Activated gamma-delta T cell treated with anti-CD3 and anti-CD28 coated beads, Interleukin-2, amount 50 U/mL, for 16 hours (primary cell): Measurements from ENCODE around the gene CDCA3.
"Not testable (repeated sequence)": the region's sequence is repeated elsewhere in the genome, so short reads cannot be mapped to it uniquely, and the experiment has no call there.

ENCODE experiments used
- DNase-seq: peaks from one replicate; pipeline ENCODE4 v3.0.0-alpha.2; 2020; ENCODE audit warnings: low read depth

Gene CDCA3

DNA sequence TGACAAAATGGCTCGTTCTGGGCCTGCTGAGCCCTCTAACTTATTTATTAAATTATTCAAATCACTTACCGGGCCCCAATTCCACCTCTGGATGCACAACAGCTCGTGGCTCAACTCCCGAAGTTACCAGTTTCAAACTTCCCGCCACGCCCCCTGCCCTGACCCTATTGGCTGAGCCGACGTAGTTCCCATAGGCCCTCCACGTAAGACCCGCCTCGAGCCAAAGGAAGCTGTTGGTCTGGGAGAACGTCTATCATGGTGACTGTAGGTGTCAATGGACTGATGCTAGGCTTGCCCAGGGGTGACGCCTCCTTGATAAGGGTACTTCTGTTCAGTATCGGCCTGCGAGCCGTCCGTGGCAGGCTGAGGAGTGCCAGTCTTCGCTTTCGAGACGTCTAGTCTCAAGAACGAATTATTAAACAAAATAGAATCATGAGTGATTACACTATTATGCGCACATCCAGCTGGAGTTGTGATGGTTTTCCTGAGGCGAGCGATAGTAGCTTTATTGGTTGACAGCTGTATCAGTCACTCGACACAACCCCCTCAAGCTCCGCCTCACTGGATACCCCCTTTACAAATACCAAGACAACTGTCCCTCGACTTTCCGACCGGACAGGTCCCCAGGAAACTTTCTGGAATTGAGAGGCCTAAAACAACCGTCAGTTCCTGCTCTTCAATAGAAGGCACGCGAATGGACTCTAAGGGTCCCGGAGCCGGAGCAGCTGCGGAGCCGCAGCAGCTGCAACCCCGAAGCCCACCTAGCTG is at the start of gene CDCA3:
Gene CDCA3 (minus strand): TSS at position 134 of the 768 bp plus-strand sequence. CDS start 334 bp downstream, outside the sequence.
- peak; percentile 89 for DNase-seq

DNA sequence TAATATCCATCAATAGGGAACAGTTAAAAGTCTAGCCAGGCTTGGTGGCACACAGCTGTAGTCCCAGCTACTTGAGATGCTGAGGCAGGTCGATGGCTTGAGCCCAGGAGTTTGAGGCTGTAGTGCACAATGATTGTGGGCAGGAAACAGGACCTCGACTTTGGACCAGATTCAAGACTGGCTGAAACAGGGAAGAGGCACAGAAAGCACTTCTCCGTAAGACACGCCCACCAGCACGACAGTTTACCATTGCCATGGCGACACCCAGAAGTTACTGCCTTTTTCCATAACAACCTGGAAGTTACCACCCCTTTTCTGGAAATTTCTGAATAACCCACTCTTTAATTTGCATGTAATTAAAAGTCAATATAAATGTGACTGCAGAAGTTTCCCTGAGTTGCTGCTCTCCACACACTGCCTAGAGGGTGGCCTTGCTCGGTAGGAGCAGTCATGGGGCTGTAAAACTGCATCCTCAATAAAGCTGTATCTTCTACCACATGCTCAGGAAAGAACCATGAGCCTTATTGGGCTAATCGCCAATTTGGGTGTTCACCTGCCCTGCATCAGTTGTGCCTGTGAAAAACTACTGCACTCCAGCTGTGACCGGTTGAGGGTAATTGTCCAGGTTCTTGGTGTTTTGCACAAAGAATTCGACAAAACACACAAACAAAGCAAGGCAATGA is 48.9 kb upstream of the CDCA3 start:
- no peak for DNase-seq

DNA sequence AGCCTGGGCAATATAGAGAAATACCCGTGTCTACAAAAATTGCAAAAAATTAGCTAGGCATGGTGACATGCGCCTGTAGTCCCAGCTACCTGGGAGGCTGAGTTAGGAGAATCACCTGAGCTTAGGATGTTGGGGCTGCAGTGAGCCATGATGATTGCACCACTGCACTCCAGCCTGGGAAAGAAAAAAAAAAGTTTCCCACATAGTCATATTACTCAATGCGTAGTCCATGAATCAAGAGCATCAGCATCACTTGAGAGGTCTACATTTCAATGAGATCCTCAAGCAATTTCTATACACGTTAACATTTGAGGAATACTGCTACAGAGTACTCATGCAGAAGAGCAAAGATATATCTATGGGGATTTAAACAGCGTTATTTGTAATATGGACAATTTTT is 48.3 kb upstream of the CDCA3 start:
- no peak for DNase-seq

DNA sequence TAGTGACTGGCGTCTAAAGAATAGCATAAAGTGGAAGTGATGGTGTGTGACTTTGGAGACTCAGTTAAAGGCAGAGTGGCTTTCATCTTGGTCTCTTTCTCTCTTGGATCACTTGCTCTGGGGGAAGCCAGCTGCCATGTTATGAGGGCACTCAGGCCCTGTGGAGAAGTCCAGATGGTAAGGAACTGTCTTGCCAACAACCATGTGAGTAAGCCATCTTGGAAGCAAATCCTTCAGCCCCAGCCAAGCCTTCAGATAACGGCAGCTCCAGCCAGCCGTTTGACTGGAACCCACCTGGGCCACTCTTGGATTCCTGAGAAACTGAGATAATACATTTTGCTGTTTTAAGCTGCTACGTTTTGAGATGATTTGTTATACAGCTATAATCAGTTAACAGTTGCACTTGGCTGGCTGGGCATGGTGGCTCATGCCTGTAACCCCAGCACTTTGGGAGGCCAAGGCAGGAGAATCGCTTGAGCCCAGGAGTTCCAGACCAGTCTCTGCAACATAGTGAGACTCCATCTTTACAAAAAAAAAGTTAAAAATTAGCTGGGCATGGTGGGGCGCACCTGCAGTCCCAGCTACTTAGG is 45.9 kb upstream of the CDCA3 start:
- no peak for DNase-seq

DNA sequence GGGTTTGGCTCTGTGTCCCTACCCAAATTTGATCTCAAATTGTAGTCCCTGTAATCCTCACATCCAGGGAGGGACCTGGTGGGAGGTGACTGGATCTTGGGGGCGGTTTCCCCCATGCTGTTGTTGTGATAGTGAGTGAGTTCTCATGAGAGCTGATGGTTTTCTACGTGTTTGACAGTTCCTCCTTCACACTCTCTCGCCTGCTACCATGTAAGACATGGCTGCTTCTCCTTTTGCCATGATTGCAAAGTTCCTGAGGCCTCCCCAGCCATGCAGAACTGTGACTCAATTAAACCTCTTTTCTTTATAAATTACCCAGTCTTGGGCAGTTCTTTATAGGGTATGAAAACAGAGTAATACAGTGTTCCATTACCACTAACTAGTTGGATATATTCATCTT is 43.2 kb upstream of the CDCA3 start:
- no peak for DNase-seq

DNA sequence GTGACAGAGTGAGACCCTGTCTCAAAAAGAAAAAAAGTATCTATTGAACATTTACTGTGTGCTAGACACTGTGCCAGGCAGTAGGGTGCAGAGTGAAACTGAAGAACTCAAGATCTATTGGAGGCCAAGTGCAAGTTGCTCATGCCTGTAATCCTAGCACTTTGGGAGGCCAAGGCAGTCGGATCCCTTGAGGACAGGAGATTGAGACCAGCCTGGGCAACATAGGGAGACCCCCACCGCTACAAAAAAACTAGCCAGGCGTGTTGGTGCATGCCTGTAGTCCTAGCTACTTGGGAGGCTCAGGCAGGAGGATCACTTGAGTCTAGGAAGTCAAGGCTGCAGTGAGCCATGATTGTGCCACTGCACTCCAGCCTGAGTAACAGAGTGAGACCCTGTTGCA is 41.6 kb upstream of the CDCA3 start:
- not testable (repeated sequence) for DNase-seq

DNA sequence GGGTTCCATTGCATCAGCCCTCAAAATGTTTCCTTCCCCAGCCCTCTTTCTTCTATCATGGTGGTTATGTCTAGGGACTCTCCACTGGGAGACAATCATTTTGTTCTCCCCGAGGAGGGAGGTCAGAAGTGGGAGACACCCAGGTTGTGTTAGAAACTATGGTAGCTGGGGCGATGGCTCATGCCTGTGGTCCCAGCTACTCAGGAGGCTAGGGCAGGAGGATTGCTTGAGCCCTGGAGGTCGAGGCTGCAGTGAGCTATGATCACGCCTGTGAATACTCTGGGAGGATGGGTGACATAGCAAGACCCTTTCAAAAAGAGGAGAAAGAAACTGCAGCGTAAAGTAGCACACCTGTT is 40.5 kb upstream of the CDCA3 start:
- no peak for DNase-seq

DNA sequence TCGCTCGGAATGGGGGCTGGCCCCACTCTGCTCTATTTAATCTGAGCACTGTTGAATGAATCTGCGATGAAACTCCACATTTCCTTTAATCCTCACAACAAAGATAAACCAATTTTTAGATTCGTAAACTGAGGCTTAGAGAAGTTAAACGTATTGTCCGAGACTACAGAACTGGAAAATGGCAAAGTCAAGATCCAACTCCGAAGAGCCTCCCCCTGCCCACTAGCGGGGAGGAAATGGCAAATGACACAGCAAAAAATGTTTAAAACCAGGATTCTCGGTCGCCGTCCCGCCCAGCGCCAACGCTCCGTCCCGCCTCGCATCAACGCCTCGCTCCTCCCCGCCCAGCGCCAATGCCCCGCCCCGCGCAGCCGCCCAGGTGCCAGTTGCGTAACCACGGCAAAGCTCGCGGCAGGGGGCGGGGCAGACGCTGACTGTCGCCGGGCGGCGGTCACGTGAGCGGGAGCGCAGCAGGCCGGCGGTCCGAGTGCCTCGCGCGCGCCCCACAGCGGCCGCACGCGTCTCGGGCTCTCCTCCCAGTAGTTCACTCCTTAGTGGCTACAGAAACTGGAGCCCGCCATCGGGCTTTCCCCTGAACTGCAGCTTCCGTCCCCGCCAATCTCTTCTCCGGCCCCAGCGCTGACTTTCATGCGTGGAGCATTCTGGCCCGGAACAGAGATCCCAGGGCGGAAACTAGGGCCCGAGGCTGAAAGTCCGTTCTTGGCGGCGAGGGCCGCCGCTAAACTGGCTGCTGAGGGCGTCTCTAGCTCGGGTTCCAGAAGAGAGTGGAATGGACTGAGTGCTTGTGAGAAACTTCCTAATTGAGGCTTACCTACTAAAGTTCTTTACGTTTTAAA is 39.9 kb upstream of the CDCA3 start:
- peak; percentile 98 for DNase-seq

DNA sequence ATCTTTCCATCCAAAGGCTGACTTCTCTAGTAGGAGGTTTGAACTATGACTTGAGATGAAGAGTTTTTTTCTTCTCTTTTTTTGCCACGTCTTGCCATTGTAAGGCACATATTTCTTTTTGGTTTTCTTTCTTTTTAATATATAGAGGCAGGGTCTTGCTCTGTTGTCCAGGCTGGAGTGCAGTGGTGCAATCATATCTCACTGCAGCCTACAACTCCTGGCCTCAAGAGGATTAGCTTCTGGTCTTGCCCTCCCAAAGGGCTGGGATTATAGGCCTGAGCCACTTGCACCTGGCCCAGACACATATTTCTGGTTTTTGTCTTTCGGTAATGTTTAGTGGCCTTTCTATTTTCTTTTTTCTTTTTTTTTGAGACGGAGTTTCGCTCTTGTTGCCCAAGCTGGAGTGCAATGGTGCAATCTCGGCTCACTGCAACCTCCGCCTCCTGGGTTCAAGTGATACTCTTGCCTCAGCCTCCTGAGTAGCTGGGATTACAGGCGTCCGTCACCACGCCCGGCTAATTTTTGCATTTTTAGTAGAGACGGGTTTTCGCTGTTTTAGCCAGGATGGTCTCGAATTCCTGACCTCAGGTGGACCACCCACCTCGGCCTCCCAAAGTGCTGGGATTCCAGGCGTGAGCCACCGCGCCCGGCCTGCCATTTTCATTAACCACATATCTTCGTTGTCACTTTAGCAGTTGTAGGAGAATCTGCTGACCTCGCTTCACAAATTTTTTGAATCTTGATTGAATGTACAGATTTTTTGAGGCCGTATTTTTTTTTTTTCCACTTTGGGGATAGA is 38.9 kb upstream of the CDCA3 start:
- not testable (repeated sequence) for DNase-seq

DNA sequence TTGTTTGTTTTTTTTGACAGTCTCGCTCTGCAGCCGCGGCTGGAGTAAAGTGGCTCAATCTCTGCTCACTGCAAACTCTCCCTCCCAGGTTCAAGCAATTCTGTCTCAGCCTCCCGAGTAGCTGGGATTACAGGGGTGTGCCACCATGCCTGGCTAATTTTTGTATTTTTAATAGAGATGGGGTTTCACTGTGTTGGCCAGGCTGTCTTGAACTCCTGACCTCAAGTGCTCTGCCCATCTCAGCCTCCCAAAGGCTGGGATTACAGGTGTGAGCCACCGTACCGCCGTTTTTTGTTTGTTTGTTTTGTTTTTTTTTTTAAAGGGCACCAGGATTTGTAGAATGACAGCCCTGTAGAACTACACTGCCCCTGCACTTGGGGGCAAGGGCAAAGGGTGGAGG is 37.7 kb upstream of the CDCA3 start:
- not testable (repeated sequence) for DNase-seq

DNA sequence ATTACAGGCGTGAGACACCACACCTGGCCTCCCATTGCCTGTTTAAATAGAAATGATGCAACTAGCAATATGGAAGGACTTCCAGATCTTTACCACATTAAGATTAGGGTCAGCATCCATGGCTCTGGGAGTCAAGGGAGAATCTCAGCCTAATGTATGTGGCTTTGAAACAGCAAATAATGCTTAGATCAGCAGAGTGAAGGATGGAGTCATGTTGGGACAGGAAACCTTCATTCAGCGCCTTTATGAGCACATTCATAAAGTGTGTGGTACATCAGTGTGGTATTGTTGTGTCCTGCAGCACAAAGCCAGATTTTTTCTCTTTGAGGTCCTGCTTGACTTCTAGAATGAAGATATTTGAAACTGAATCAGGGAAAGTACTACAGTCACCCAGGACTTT is 37.3 kb upstream of the CDCA3 start:
- DNase-seq, result no peak

DNA sequence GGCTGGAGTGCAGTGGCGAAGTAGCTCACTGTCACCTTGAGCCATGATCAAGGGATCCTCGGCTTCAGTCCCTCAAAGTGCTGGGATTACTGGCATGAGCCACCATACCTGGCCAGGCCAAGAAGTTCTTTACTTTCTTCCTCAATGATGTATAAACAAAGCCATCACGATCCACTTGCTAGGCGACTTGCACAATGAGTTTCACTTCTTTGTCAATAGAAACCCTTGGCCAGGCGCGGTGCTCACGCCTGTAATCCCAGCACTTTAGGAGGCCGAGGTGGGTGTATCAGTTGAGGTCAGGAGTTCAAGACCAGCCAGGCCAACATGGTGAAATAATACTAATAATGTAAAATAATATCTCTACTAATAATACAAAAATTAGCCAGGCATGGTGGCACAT is 36.4 kb upstream of the CDCA3 start:
- DNase-seq, result no peak

DNA sequence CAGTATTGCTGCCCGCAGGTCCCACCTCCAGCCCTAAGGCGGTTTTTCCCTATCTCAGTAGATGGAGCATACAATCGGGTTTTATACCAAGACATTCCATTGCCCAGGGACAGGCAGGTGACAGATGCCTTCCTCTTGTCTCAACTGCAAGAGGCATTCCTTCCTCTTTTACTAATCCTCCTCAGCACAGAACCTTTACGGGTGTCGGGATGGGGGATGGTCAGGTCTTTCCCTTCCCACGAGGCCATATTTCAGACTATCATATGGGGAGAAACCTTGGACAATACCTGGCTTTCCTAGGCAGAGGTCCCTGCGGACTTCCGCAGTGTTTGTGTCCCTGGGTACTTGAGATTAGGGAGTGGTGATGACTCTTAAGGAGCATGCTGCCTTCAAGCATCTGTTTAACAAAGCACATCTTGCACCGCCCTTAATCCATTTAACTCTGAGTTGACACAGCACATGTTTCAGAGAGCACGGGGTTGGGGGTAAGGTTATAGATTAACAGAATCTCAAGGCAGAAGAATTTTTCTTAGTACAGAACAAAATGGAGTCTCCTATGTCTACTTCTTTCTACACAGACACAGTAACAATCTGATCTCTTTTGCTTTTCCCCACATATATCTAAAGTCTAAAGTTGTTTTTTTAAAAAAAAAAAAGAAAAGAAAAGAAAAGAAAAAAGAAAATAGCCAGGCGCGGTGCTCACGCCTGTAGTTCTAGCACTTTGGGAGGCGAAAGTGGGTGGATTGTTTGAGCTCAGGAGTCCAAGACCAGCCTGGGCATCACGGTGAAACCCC is 35.3 kb upstream of the CDCA3 start:
- DNase-seq, result not testable (repeated sequence)

DNA sequence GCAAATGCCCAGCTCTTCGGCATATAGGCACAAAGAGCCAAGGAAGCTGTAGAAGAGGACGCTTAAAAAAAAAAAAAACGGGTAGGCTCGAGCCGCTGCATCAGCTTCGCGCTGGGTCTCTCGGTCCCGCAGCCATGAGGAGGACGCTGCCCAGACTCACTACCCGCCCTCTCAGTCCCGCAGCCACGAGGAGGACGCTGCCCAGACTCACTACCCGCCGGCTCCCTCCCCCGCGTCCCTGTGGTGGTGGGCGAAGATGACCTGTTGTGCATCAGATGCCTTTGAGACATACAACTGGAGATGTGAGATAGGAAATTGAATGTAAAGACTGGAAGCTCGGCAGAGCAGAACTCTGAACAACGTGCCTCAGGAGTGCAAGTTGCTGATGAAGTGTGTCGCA is 33.5 kb upstream of the CDCA3 start:
- DNase-seq, result no peak

DNA sequence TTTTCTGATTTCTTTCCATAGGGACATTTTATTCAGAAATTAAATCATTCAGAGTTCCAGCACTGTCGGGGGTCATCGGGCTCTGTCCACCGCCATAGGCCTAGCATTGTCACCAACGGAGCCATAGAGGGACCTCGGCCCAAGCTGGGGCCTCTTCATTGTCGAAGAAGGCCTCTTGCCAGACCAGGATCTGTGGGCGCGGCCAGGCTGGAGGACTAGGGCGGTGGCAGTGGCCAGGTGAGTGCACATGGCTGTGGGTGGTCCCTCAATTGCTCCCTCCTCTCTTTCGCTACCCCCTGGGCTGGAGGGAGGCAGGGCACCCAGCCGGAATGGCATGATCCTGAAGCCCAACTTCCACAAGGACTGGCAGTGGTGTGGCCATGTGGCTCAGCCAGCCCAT is 32.6 kb upstream of the CDCA3 start:
- DNase-seq, result no peak

DNA sequence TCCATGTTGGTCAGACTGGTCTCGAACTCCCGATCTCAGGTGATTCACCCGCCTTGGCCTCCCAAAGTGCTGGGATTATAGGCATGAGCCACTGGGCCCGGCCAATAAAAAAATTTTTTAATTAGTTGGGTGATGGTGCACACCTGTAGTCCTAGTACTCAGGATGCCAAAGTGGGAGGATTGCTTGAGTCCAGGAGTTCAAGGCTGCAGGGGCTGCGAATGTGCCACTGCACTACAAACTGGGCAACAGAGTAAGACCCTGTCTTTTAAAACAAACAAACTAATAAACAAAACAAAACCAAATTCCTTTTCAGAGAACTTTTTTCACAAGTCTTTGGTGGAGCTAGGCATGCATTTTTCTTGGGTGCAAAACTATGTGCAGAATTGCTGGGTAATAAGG is 32.2 kb upstream of the CDCA3 start:
- DNase-seq, result no peak

DNA sequence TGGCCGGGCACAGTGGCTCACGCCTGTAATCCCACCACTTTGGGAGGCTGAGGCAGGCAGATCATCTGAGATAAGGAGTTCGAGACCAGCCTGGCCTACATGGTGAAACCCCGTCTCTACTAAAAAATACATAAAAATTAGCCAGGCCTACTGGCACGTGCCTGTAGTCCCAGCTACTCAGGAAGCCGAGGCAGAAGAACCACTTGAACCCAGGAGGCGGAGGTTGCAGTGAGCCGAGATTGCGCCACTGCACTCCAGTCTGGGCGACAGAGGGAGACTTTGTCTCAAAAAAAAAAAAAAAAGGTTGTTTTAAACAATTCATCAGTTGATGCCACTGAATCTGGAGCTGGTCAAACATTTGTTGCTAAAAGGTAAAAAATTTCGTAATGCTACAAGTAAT is 28.7 kb upstream of the CDCA3 start:
- not testable (repeated sequence) for DNase-seq

DNA sequence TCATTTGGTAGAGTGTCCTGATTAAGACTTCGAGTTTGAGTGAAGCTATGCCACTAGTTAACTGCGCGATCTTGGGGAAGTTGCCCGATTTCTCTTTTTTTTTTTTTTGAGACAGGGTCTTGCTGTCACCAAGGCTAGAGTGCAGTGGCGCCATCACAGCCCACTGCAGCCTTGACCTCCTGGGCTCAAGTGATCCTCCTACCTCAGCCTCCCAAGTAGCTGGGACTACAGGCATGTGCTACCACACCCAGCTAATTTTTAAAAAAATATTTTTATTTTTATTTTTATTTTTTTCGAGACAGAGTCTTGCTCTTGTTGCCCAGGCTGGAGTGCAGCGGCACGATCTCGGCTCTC is 22.9 kb upstream of the CDCA3 start:
- DNase-seq, result not testable (repeated sequence)

DNA sequence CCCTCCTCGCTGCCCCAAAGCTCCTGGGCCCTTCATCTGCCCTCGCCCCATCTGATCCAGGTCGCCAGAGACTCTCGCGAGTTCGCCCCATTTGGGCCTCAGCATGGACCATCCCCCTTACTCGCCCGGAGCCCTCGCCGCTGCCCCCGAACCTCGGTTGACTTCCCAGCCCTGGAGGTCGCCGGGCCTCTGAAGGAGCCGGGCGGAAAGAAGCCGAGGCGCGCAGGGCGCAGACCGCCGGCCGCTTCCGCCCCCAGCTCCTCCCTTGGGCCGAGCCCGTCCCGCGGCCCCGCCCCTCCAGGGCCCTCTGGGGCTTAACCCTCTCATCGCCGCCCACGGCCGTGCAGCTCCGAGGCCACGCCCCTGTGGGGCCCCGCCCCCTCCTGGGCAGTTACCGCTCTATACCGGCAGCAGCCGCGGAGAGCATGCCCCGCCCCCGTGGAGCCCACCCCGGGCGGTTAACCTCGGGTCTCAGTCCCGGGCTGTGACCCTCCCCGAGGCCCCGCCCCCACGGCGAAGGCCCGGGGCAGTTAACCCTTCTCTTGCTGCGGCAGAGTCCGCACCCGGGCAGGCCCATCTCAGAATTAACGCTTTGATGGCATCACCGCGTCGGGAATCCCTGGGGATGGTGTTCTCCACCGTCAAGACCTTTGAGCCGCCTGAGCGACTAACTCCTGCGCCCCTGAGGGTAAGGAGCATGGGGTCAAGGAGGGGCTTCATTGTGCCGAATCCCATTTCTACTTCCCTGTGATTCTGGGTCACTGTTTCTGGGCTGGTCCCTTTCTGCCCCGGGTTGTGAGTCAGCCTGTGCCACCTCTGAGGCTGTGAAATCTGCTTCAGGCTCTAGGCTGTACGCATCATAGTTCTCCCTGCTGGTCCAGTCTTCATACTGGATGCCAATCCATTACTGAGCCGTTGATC is 22.3 kb upstream of the CDCA3 start, which contains the start of gene SPSB2:
Gene SPSB2 (minus strand): TSS at position 210 of the 921 bp plus-strand sequence. CDS start 402 bp downstream, outside the sequence.
- peak; percentile 99 for DNase-seq
